Mucosa of stomach (tissue), 1 donor: ENCODE data around the gene IGSF8.
"Not testable (repeated sequence)": the region's sequence is repeated elsewhere in the genome, so short reads cannot be mapped to it uniquely, and the experiment has no call there.

Source experiments
- H3K27me3 ChIP-seq: one replicate; pipeline ENCODE4 v1.7.0; 2013; ENCODE audit warnings: mild to moderate bottlenecking, low read length; ENCODE audit not compliant: control insufficient read depth, insufficient read depth
- H3K36me3 ChIP-seq: one replicate; pipeline ENCODE4 v1.7.0; 2013; ENCODE audit warnings: low read length; ENCODE audit not compliant: control insufficient read depth, insufficient read depth
- H3K4me1 ChIP-seq: one replicate; pipeline ENCODE4 v1.7.0; 2013; ENCODE audit warnings: mild to moderate bottlenecking, low read length; ENCODE audit not compliant: control insufficient read depth, insufficient read depth
- H3K4me3 ChIP-seq: one replicate; pipeline ENCODE4 v1.7.0; 2013; ENCODE audit warnings: low read length
- H3K9ac ChIP-seq: one replicate; pipeline ENCODE4 v1.7.0; 2013; ENCODE audit warnings: mild to moderate bottlenecking, low read length, moderate library complexity
- H3K9me3 ChIP-seq: one replicate; pipeline ENCODE4 v1.7.0; 2013; ENCODE audit warnings: mild to moderate bottlenecking, low read length, moderate library complexity; ENCODE audit not compliant: control insufficient read depth
- donor health status: Pancreatic carcinoma.

The IGSF8 gene

DNA sequence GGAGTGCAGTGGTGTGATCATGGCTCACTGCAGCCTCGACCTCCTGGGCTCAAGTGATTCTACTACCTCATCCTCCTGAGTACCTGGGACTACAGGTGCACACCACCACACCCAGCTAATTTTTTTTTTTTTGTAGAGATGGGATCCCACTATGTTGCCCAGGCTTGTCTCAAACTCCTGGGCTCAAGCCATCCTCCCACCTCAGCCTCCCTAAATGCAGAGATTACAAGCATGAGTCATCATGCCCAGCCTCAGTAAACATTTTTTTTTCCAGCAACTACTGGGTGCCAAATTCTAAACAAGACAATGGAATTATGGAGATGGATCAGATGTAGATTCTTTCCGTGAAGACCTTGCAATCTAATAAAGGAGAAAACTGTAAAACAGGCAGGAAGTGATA lies 48.2 kb downstream of the IGSF8 start:
- not testable (repeated sequence) for H3K4me1 ChIP-seq, H3K9ac ChIP-seq, H3K4me3 ChIP-seq, H3K9me3 ChIP-seq, H3K36me3 ChIP-seq
- H3K27me3 ChIP-seq = peaks cover 19% of the 10 kb centered on the region

DNA sequence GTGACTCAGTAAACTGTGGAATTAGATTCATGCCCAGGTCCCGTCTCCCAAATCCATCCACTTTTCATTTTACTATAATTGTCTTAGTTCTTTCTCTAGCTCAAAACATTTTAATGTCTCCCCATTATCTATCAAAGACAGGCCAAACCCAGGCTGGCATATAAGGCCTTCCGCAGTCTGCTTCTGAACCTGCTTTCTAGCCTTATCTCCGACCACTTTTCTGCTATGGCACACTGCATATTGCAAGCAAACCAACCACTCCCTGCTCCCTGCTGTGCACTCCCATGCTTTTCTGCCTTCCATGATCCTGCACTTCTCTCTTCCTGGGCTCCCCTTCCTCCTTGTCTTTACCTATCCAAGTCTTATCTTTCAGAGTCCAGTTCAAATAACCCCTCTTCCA lies 49.3 kb downstream of the IGSF8 start:
- Histone ChIP-seq H3K27me3 (peaks cover 19% of the 10 kb centered on the region), H3K9ac (no peak overlapping the region), H3K9me3 (no peaks in the 10 kb centered on the region), H3K36me3 (no peaks in the 10 kb centered on the region), H3K4me1 (peaks cover 8% of the 10 kb centered on the region), H3K4me3 (no peak overlapping the region)

DNA sequence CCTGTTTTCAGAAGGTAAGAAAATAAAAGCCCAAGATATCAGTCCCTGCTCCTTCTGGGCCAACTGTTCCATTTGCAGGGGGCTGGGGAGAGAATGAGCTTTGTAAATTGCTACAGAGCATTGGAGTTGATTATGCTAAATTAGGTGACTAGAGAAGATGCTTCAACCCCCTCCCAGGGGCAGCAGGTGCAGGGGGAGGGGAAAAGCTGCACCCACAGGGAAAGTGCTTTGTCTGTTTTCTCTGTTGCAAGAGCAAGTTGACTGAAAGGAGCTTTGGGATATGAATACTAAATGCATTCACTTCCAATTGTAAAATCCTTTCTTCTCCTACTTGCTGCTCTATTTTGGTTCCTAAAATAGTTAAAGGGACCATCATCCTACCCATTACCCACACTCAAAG lies 50.1 kb downstream of the IGSF8 start:
- Histone ChIP-seq H3K4me1 (peaks cover 8% of the 10 kb centered on the region), H3K9ac (no peak overlapping the region)

DNA sequence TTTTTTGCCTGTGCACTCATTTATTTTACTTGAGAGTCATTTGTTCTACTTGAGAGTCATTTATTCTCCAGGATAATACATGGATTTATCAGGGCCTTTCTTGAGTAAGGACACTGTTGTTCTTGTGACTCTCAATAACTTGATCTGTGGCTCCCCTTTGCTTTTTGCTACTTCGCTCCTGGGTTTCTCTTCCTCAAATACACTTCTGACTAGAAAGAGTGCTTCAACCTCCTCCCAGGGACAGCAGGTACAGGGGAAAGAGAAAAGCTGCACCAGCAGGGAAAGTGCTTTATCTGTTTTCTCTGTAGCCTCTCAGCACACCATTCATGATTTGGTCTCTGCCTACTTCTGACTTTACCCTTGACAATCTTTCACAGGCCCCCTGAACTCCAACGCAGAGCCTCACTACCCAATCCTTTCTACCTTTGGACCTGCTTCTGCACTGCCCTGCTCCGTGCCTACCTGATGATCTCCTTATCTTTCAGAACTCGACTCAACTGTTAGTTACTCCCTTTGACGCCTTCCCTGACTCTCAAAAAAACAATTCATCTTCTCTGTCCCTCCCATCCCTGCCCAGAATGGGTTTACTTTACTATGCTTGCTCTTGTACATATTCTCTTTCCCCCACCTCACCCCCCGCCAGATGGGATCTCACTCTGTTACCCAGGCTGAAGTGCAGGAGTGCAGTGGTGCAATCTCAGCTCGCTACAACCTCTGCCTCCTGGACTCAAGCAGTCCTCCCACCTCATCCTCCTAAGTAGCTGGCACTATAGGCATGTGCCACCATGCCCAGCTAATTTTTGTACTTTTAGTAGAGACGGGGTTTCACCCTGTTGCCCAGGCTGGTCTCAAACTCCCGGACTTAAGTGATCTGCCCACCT lies 51.1 kb downstream of the IGSF8 start:
- no peaks in the 10 kb centered on the region for H3K36me3 ChIP-seq
- no peak overlapping the region for H3K4me3 ChIP-seq
- H3K9ac ChIP-seq = peak overlapping the region; percentile 8
- H3K9me3 ChIP-seq = no peaks in the 10 kb centered on the region
- H3K4me1 ChIP-seq = peaks cover 8% of the 10 kb centered on the region
- H3K27me3 ChIP-seq = peaks cover 9% of the 10 kb centered on the region

More for the DNA sequence above, 50.1 kb downstream of the IGSF8 start:
- no peaks in the 10 kb centered on the region for H3K36me3 ChIP-seq
- no peak overlapping the region for H3K4me3 ChIP-seq
- H3K27me3 ChIP-seq = peaks cover 13% of the 10 kb centered on the region
- no peaks in the 10 kb centered on the region for H3K9me3 ChIP-seq

DNA sequence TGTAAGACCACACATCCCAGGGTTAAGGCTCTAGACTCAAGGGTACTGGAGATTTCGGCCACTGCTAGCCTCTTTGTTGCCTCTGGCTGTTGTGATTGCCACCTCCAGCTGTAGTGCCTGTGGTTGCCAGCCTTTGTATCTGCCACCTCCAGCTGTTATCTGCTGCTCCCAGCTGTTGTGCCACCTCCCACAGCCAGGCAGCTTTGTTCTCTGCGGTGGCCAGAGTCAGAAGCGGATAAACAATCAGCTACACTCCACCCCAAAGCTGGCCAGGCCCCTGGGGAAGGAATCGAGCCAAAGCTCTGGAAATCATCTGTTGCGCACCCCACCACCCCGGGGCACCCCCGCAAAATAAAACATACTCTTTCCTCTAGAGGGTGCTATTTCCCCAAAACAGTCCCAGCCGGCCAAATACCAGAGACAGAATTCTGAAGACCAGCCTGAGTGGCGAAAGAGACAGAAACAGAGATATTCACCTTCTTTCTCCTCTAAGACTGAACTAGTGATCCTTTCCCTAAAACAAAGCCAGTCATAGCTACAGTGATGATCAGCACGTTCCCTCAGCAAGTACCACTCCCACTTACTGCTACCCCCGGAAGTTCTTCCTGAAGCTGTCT lies 51.8 kb downstream of the IGSF8 start:
- no peak overlapping the region for H3K4me3 ChIP-seq
- H3K36me3 ChIP-seq = no peaks in the 10 kb centered on the region
- H3K4me1 ChIP-seq = peaks cover 8% of the 10 kb centered on the region
- no peaks in the 10 kb centered on the region for H3K9me3 ChIP-seq
- H3K9ac ChIP-seq = peak overlapping the region; percentile 8
- peaks cover 6% of the 10 kb centered on the region for H3K27me3 ChIP-seq

DNA sequence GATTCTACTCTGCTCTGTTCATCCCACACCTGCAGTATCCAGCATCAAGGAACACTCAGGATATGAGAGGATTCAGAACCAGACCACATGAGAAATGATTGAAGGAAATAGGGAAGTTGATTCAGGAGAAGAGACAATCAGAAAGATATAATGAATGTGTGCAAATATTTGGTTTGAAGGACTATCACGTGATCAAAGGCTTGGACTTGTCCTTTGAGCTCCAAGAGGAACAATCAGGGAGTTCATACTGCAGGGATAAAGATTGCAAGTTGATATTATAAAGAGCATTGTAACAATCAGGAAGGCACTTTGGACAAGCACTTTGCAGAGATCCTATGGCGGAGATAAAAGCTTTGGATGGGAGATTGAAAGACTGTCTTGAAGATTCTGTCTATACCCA lies 52.8 kb downstream of the IGSF8 start:
- Histone ChIP-seq H3K27me3 (peaks cover 6% of the 10 kb centered on the region), H3K9me3 (no peaks in the 10 kb centered on the region), H3K36me3 (no peaks in the 10 kb centered on the region), H3K4me3 (no peak overlapping the region), H3K9ac (no peak overlapping the region), H3K4me1 (peaks cover 8% of the 10 kb centered on the region)

DNA sequence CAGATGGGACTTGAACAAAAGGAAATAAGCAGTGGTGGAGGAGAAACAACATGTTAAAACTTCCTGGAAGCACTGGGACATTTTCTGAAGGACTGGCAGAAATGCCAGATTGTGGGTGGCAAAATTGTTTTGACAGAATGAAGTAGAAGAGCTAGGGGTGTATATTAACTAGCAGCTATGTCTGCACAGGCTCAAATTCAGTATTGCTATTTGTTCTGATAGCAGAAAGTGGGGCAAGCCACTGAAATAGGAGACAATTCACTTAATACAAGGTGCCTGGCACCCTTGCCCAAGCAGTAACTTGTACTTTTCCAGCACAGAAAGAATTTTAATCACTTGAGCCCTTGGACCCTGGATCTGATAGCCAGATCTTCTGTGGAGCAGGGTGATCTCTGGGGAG lies 54.9 kb downstream of the IGSF8 start:
- Histone ChIP-seq H3K4me3 (no peak overlapping the region), H3K9ac (no peak overlapping the region), H3K9me3 (no peaks in the 10 kb centered on the region), H3K36me3 (no peaks in the 10 kb centered on the region), H3K4me1 (peaks cover 8% of the 10 kb centered on the region), H3K27me3 (peaks cover 6% of the 10 kb centered on the region)
